Testis (tissue), 2 donors: ENCODE measurements around the gene NEK4.

ENCODE experiments used
- POLR2A ChIP-seq: fragments of 450-650 bp; IDR thresholded peaks from one replicate; pipeline ENCODE4 v1.6.1; 2017; ENCODE audit warnings: antibody characterized with exemption, mild to moderate bottlenecking, moderate library complexity
- TF ChIP-seq, protein P1 (sequence below), 3 experiments: fragments of 450-650 bp in 2 of 3; fragments of 200-600 bp in 1 of 3; sonication (generic) in 1 of 3; IDR thresholded peaks; one replicate each; pipeline ENCODE4 v1.5.1; 2016 to 2019; ENCODE audit warnings: antibody characterized with exemption in 3 of 3, mild to moderate bottlenecking in 2 of 3, moderate library complexity in 1 of 3

DNA sequence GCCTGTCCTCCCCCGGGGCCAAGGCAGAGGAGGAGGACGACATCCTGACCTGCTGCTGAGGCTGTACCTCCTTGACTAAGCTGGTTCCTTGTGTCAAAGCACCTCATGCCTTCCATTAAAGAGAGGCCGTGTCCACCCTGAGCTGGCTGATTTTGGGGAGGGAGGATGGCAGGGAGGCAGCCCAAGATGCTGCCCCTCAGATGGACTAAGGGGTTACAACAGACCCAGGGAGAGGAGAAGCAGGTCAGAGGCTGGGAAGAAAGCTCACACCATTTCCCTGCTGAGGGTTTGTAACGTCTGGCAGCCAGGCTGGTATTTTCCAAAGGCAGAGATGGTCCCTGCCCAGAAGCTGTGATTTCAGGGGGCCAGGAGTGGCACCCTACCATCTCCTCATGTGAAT is 21.2 kb upstream of the NEK4 start:
- TF ChIP-seq POLR2A: no peak
- TF ChIP-seq, protein P1, sequence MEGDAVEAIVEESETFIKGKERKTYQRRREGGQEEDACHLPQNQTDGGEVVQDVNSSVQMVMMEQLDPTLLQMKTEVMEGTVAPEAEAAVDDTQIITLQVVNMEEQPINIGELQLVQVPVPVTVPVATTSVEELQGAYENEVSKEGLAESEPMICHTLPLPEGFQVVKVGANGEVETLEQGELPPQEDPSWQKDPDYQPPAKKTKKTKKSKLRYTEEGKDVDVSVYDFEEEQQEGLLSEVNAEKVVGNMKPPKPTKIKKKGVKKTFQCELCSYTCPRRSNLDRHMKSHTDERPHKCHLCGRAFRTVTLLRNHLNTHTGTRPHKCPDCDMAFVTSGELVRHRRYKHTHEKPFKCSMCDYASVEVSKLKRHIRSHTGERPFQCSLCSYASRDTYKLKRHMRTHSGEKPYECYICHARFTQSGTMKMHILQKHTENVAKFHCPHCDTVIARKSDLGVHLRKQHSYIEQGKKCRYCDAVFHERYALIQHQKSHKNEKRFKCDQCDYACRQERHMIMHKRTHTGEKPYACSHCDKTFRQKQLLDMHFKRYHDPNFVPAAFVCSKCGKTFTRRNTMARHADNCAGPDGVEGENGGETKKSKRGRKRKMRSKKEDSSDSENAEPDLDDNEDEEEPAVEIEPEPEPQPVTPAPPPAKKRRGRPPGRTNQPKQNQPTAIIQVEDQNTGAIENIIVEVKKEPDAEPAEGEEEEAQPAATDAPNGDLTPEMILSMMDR (IDR thresholded peaks at IDR 0.05): no peak
